HAP-1 (cell line): ENCODE measurements around the gene PTPMT1.
"Not testable (repeated sequence)": the region's sequence is repeated elsewhere in the genome, so short reads cannot be mapped to it uniquely, and the experiment has no call there.

ENCODE experiments used
- DNase-seq, 2 experiments: peaks; one replicate each; pipeline ENCODE4 v3.0.0-alpha.2; 2016 to 2020; ENCODE audit warnings: low spot score in 2 of 2
- H3K27me3 ChIP-seq: fragments of 250-450 bp; sonication (Bioruptor Pico); 2 replicates; pipeline ENCODE4 v1.5.1; 2020; ENCODE audit warnings: low read depth, mild to moderate bottlenecking, moderate library complexity
- H3K36me3 ChIP-seq: fragments of 250-450 bp; sonication (Bioruptor Pico); replicated peaks from 2 replicates; pipeline ENCODE4 v1.5.1; 2020; ENCODE audit warnings: mild to moderate bottlenecking
- H3K4me1 ChIP-seq: fragments of 250-450 bp; sonication (Bioruptor Pico); 2 replicates; pipeline ENCODE4 v1.5.1; 2020; ENCODE audit warnings: mild to moderate bottlenecking
- H3K4me3 ChIP-seq: fragments of 250-450 bp; sonication (Bioruptor Pico); 2 replicates; pipeline ENCODE4 v1.5.1; 2020; ENCODE audit warnings: mild to moderate bottlenecking, moderate library complexity
- H3K9me3 ChIP-seq: fragments of 250-450 bp; sonication (Bioruptor Pico); 2 replicates; pipeline ENCODE4 v1.5.1; 2020; ENCODE audit warnings: mild to moderate bottlenecking, moderate library complexity
- in situ Hi-C: fragments of 300-500 bp; cut with MboI; formaldehyde crosslinking; loops from 3 replicates; pipeline ENCODE4 v1.14.3; 2020; ENCODE audit warnings: low sequenced_read_pairs, inconsistent platforms, mixed read lengths

The PTPMT1 gene

GRCh38 chr11:47557004-47557403 lies 8.4 kb upstream of the PTPMT1 start:
- H3K27me3 ChIP-seq, H3K4me3 ChIP-seq, H3K9me3 ChIP-seq, DNase-seq, in situ Hi-C loops, H3K4me1 ChIP-seq, H3K36me3 ChIP-seq: not testable (repeated sequence)

- in situ Hi-C loops, result no loop called here
- no peak overlapping the region for H3K4me3 ChIP-seq
- DNase-seq, result no peak
These were observed 6.7 kb upstream of the PTPMT1 start for GRCh38 chr11:47558695-47559094.

GRCh38 chr11:47560426-47560825 lies 5.0 kb upstream of the PTPMT1 start:
- no peak for DNase-seq
- Histone ChIP-seq H3K4me1 (peaks cover 7% of the 10 kb centered on the region), H3K9me3 (no peaks in the 10 kb centered on the region), H3K36me3 (no peaks in the 10 kb centered on the region), H3K4me3 (no peak overlapping the region), H3K27me3 (no peaks in the 10 kb centered on the region)
- in situ Hi-C loops, result no loop called here

More at GRCh38 chr11:47558695-47559094, 6.7 kb upstream of the PTPMT1 start:
- Histone ChIP-seq H3K4me1 (no peaks in the 10 kb centered on the region), H3K9me3 (no peaks in the 10 kb centered on the region), H3K36me3 (no peaks in the 10 kb centered on the region), H3K27me3 (no peaks in the 10 kb centered on the region)

GRCh38 chr11:47562393-47562792 lies 3.0 kb upstream of the PTPMT1 start:
- DNase-seq, result not testable (repeated sequence)

GRCh38 chr11:47564366-47564765 lies 1.0 kb upstream of the PTPMT1 start:
- H3K9me3 ChIP-seq, DNase-seq, in situ Hi-C loops, H3K27me3 ChIP-seq, H3K4me3 ChIP-seq: not testable (repeated sequence)
- Histone ChIP-seq H3K4me1 (peaks cover 11% of the 10 kb centered on the region), H3K36me3 (peaks cover 12% of the 10 kb centered on the region)

More at GRCh38 chr11:47562393-47562792, 3.0 kb upstream of the PTPMT1 start:
- peaks cover 11% of the 10 kb centered on the region for H3K4me1 ChIP-seq
- H3K27me3 ChIP-seq, H3K36me3 ChIP-seq, H3K4me3 ChIP-seq, in situ Hi-C loops, H3K9me3 ChIP-seq: not testable (repeated sequence)

GRCh38 chr11:47564933-47565339 lies 463 bp upstream of the PTPMT1 start:
- DNase-seq, result no peak
- H3K9me3 ChIP-seq, result no peaks in the 10 kb centered on the region
- in situ Hi-C loops, result no loop called here
- peaks cover 17% of the 10 kb centered on the region for H3K36me3 ChIP-seq
- peak overlapping the region; percentile 78 for H3K4me3 ChIP-seq
- peaks cover 11% of the 10 kb centered on the region for H3K4me1 ChIP-seq
- H3K27me3 ChIP-seq, result no peaks in the 10 kb centered on the region

GRCh38 chr11:47566149-47566698 lies 825 bp downstream of the PTPMT1 start:
- H3K27me3 ChIP-seq, result no peaks in the 10 kb centered on the region
- DNase-seq, result peak in 1 of 2 experiments; percentile 48
- H3K4me3 ChIP-seq, result peak overlapping the region; percentile 78
- in situ Hi-C loops, result no loop called here
- peaks cover 27% of the 10 kb centered on the region for H3K36me3 ChIP-seq
- no peaks in the 10 kb centered on the region for H3K9me3 ChIP-seq
- H3K4me1 ChIP-seq, result peaks cover 14% of the 10 kb centered on the region

GRCh38 chr11:47569646-47570045 lies 4.2 kb downstream of the PTPMT1 start:
- Histone ChIP-seq H3K4me3 (no peak overlapping the region), H3K9me3 (no peaks in the 10 kb centered on the region), H3K4me1 (peaks cover 18% of the 10 kb centered on the region), H3K36me3 (peaks cover 61% of the 10 kb centered on the region), H3K27me3 (no peaks in the 10 kb centered on the region)
- no peak for DNase-seq
- in situ Hi-C loops, result no loop called here

- H3K4me3 ChIP-seq, result no peak overlapping the region
- peaks cover 66% of the 10 kb centered on the region for H3K36me3 ChIP-seq
- H3K4me1 ChIP-seq, result peaks cover 12% of the 10 kb centered on the region
- no peak for DNase-seq
- in situ Hi-C loops, result no loop called here
- H3K27me3 ChIP-seq, result no peaks in the 10 kb centered on the region
- H3K9me3 ChIP-seq, result no peaks in the 10 kb centered on the region
These were observed 5.4 kb downstream of the PTPMT1 start for GRCh38 chr11:47570651-47571356.

- H3K9me3 ChIP-seq, result no peaks in the 10 kb centered on the region
- in situ Hi-C loops, result no loop called here
- no peak overlapping the region for H3K4me3 ChIP-seq
- peaks cover 65% of the 10 kb centered on the region for H3K36me3 ChIP-seq
- peaks cover 12% of the 10 kb centered on the region for H3K4me1 ChIP-seq
- DNase-seq, result peak in 1 of 2 experiments; percentile 31
- H3K27me3 ChIP-seq, result no peaks in the 10 kb centered on the region
These were observed 5.9 kb downstream of the PTPMT1 start for GRCh38 chr11:47571357-47571729.

GRCh38 chr11:47571895-47572294 lies 6.5 kb downstream of the PTPMT1 start:
- Histone ChIP-seq H3K27me3 (no peaks in the 10 kb centered on the region), H3K4me1 (peaks cover 8% of the 10 kb centered on the region), H3K4me3 (no peak overlapping the region), H3K36me3 (peaks cover 69% of the 10 kb centered on the region), H3K9me3 (no peaks in the 10 kb centered on the region)
- no peak for DNase-seq
- in situ Hi-C loops, result no loop called here

- in situ Hi-C loops, result no loop called here
- Histone ChIP-seq H3K27me3 (no peaks in the 10 kb centered on the region), H3K36me3 (peaks cover 72% of the 10 kb centered on the region), H3K9me3 (no peaks in the 10 kb centered on the region), H3K4me3 (no peak overlapping the region), H3K4me1 (peaks cover 8% of the 10 kb centered on the region)
- DNase-seq, result no peak
These were observed 7.4 kb downstream of the PTPMT1 start for GRCh38 chr11:47572715-47573255.

- H3K27me3 ChIP-seq, result no peaks in the 10 kb centered on the region
- peaks cover 8% of the 10 kb centered on the region for H3K4me1 ChIP-seq
- H3K4me3 ChIP-seq, result no peak overlapping the region
- no peaks in the 10 kb centered on the region for H3K9me3 ChIP-seq
- in situ Hi-C loops, result no loop called here
- H3K36me3 ChIP-seq, result peaks cover 70% of the 10 kb centered on the region
- DNase-seq, result no peak
These were observed 7.9 kb downstream of the PTPMT1 start for GRCh38 chr11:47573321-47573720.

GRCh38 chr11:47577460-47578041 lies 12.2 kb downstream of the PTPMT1 start:
- no peak for DNase-seq
- H3K36me3 ChIP-seq, result peaks cover 60% of the 10 kb centered on the region
- in situ Hi-C loops, result no loop called here

More at GRCh38 chr11:47577460-47578041, 12.2 kb downstream of the PTPMT1 start:
- Histone ChIP-seq H3K4me3 (no peak overlapping the region; the same call in 1 of the 2 replicates), H3K27me3 (no peaks in the 10 kb centered on the region), H3K9me3 (no peaks in the 10 kb centered on the region), H3K4me1 (no peaks in the 10 kb centered on the region; the same call in 1 of the 2 replicates)
